Rectal smooth muscle tissue (tissue), 1 donor: ENCODE results near the gene INHA.

Experiments
- H3K27ac ChIP-seq: one replicate; pipeline ENCODE4 v1.7.0; 2013; ENCODE audit warnings: low read depth, low read length, inconsistent platforms
- H3K27me3 ChIP-seq: one replicate; pipeline ENCODE4 v1.7.0; 2013; ENCODE audit warnings: low read length; ENCODE audit not compliant: control insufficient read depth, insufficient read depth
- H3K36me3 ChIP-seq: one replicate; pipeline ENCODE4 v1.7.0; 2013; ENCODE audit warnings: low read length; ENCODE audit not compliant: control insufficient read depth, insufficient read depth
- H3K4me1 ChIP-seq: one replicate; pipeline ENCODE4 v1.7.0; 2013; ENCODE audit warnings: low read length; ENCODE audit not compliant: control insufficient read depth, insufficient read depth
- H3K4me3 ChIP-seq: one replicate; pipeline ENCODE4 v1.7.0; 2013; ENCODE audit warnings: low read length
- H3K9ac ChIP-seq: one replicate; pipeline ENCODE4 v1.7.0; 2013; ENCODE audit warnings: low read length

Gene INHA

DNA sequence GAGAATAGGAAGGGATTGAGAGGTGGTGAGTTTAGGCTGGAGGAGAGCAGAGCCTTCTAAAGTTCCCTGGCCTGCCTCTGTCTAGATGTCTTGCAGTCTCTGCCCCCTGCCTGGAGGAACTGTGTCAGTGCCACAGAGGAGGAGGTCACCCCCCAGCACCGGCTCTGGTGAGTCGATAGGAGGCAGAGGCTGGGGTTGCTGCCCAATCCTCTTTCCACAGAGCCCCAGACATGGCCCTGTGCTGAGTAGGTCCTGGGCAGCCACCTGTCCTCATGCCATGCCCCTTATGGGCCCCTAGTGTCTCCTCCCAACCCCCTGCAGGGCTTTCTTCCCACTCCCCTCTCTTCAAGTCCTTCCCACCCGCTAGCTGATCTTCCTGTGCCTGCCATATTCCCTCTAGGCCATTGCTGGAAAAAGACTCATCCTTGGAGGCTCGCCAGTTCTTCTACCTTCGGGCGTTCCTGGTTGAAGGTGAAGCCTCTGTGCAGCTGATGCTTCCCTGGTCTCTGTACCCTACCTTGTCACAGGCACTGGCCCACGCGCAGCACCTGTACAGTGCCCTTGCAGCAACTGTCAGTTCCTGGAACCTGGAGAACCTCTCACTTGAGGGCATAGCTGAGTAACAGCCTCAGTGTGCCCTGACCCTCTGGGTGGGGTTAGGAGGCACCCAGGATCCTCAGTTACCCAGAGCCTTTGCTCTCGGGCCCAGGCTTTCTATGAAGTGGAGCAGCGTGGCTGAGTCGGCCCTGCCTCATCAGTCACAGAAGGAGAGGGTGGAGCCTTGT is 42.2 kb downstream of the INHA start:
- H3K27me3 ChIP-seq = no peaks in the 10 kb centered on the region
- peaks cover 20% of the 10 kb centered on the region for H3K36me3 ChIP-seq
- no peak overlapping the region for H3K27ac ChIP-seq

GRCh38 chr2:219615036-219615435 is 42.9 kb downstream of the INHA start:
- no peak overlapping the region for H3K27ac ChIP-seq
- H3K27me3 ChIP-seq = no peaks in the 10 kb centered on the region
- H3K4me1 ChIP-seq = no peaks in the 10 kb centered on the region
- peaks cover 18% of the 10 kb centered on the region for H3K36me3 ChIP-seq
- H3K4me3 ChIP-seq = no peak overlapping the region
- H3K9ac ChIP-seq = no peak overlapping the region

More for the DNA sequence above, 42.2 kb downstream of the INHA start:
- H3K4me3 ChIP-seq = no peak overlapping the region
- no peaks in the 10 kb centered on the region for H3K4me1 ChIP-seq
- H3K9ac ChIP-seq = no peak overlapping the region

GRCh38 chr2:219615894-219616293 is 43.8 kb downstream of the INHA start:
- no peak overlapping the region for H3K9ac ChIP-seq
- H3K36me3 ChIP-seq = peaks cover 18% of the 10 kb centered on the region
- H3K27ac ChIP-seq = no peak overlapping the region
- no peak overlapping the region for H3K4me3 ChIP-seq
- H3K27me3 ChIP-seq = no peaks in the 10 kb centered on the region
- no peaks in the 10 kb centered on the region for H3K4me1 ChIP-seq

- Histone ChIP-seq H3K4me1 (no peaks in the 10 kb centered on the region), H3K36me3 (peaks cover 18% of the 10 kb centered on the region), H3K27ac (no peak overlapping the region), H3K9ac (no peak overlapping the region), H3K27me3 (no peaks in the 10 kb centered on the region), H3K4me3 (no peak overlapping the region)
Observed at GRCh38 chr2:219616550-219616949, 44.4 kb downstream of the INHA start.

DNA sequence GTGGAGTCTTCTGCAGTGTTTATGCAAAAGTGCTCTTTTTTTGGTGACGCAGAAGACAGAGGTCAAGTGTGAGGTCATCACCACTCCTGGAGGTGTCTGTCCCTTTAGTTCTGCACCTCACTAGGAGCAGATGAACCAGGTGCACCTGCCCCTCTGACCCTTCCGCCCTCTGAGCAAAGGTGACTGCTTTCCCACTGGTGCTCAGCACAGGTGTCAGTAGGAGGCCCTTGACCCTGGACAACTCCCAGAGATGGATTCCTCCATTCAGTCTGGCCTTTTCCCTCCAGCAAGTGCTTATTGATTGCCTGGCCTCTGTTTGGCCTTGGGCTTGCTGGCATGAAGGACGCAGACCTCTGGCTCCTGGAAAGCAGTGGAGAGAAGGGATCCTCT is 46.6 kb downstream of the INHA start:
- Histone ChIP-seq H3K36me3 (peaks cover 15% of the 10 kb centered on the region), H3K4me1 (no peaks in the 10 kb centered on the region), H3K9ac (no peak overlapping the region), H3K4me3 (no peak overlapping the region), H3K27ac (no peak overlapping the region), H3K27me3 (no peaks in the 10 kb centered on the region)

GRCh38 chr2:219619235-219619634 is 47.1 kb downstream of the INHA start:
- Histone ChIP-seq H3K9ac (no peak overlapping the region), H3K4me3 (no peak overlapping the region), H3K27me3 (no peaks in the 10 kb centered on the region), H3K27ac (no peak overlapping the region), H3K36me3 (peaks cover 13% of the 10 kb centered on the region), H3K4me1 (no peaks in the 10 kb centered on the region)

GRCh38 chr2:219620546-219620945 is 48.4 kb downstream of the INHA start:
- Histone ChIP-seq H3K36me3 (peaks cover 3% of the 10 kb centered on the region), H3K4me1 (no peaks in the 10 kb centered on the region), H3K4me3 (no peak overlapping the region), H3K27ac (no peak overlapping the region), H3K9ac (no peak overlapping the region), H3K27me3 (no peaks in the 10 kb centered on the region)

GRCh38 chr2:219621935-219622334 is 49.8 kb downstream of the INHA start:
- Histone ChIP-seq H3K9ac (no peak overlapping the region), H3K36me3 (no peaks in the 10 kb centered on the region)

GRCh38 chr2:219622472-219622871 is 50.4 kb downstream of the INHA start:
- no peak overlapping the region for H3K4me3 ChIP-seq
- H3K27ac ChIP-seq = no peak overlapping the region
- H3K9ac ChIP-seq = no peak overlapping the region
- no peaks in the 10 kb centered on the region for H3K36me3 ChIP-seq
- H3K4me1 ChIP-seq = peaks cover 3% of the 10 kb centered on the region
- no peaks in the 10 kb centered on the region for H3K27me3 ChIP-seq

More at GRCh38 chr2:219621935-219622334, 49.8 kb downstream of the INHA start:
- H3K27ac ChIP-seq = no peak overlapping the region
- peaks cover under 1% of the 10 kb centered on the region for H3K4me1 ChIP-seq
- H3K4me3 ChIP-seq = no peak overlapping the region
- H3K27me3 ChIP-seq = no peaks in the 10 kb centered on the region

- Histone ChIP-seq H3K36me3 (no peaks in the 10 kb centered on the region), H3K4me3 (no peak overlapping the region), H3K4me1 (peaks cover 3% of the 10 kb centered on the region), H3K27ac (no peak overlapping the region), H3K9ac (no peak overlapping the region), H3K27me3 (no peaks in the 10 kb centered on the region)
Observed at GRCh38 chr2:219624565-219624964, 52.5 kb downstream of the INHA start.

DNA sequence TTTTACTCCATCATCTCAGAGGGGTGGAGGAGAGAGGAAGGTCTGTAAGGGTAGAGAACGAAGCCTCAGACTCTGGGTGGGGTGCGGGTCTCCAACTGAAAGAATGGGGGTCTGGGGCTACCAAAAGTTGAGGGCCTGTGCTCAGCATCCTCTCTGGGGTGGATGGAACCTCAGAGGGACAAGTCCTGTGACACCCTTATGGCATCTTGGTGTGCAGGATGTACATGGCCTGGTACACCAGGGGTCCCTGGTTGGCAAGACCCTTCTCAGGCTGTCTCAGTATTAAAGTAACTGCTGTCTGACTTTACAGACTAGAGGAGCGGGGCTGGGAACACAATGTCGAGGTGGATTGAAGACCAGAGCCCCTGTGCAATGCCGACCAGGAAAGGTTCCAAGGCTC is 53.1 kb downstream of the INHA start:
- Histone ChIP-seq H3K27ac (no peak overlapping the region), H3K4me1 (peaks cover 3% of the 10 kb centered on the region), H3K9ac (no peak overlapping the region), H3K4me3 (no peak overlapping the region), H3K27me3 (no peaks in the 10 kb centered on the region), H3K36me3 (no peaks in the 10 kb centered on the region)
